ENCODE measurements around the gene TMUB1. TPM values are rescaled to one million over a fixed set of nuclear protein-coding genes. Genes with fewer than 3 reads are reported as not detected.

The TMUB1 gene
- total and polyA plus RNA-seq, 2 donors (not counting 3 experiments of a cell fraction or from before 2014, with no cell fraction given), result 41.3 to 45.3 TPM

DNA sequence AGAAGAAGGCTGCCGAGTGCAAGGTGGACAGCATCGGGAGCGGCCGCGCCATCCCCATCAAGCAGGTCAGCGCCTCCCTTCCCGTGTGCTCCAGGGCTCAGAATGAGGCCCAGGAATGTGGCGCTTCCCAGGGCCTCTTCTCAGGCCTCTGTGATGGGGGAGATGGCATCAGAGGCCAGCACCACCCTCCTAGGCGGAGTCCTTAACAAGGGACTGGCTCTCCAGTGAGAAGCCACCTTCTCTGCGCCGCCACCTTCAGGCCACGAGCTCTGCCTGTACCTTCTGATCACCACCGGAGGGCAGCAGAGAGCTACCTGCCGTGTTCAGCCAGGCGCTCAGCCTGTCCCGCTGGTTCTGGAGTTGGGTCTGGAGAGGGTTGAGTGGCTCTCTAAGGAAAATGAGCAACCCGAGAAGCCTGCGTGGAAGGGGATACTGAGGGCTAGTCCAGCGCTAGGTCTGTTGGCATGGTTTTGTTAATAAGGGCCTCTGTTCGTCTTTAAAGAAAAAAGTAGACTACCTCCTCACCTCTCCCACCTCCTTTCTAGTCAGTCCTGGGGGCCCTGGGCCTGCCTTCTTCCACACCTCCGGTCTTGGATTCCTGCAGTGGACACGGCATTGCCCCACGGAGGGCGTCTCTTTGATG is 40.6 kb upstream of the TMUB1 start:
- dilution Hi-C loops (cut with MboI; ENCODE audit: extremely low pct_ligation_motif_present, low sequenced_read_pairs) (no loop called here), intact Hi-C loops (cut with micrococcal nuclease) (loop anchor here (1.0 kb wide), 3 partner anchors 48 to 179 kb away; no protein-coding TSS in a partner anchor)
- TF ChIP-seq EZH2 (IDR thresholded peaks at IDR 0.05; ENCODE audit: borderline replicate concordance, low read depth, low read length, severe bottlenecking), result no peak
- TF ChIP-seq, protein P1, sequence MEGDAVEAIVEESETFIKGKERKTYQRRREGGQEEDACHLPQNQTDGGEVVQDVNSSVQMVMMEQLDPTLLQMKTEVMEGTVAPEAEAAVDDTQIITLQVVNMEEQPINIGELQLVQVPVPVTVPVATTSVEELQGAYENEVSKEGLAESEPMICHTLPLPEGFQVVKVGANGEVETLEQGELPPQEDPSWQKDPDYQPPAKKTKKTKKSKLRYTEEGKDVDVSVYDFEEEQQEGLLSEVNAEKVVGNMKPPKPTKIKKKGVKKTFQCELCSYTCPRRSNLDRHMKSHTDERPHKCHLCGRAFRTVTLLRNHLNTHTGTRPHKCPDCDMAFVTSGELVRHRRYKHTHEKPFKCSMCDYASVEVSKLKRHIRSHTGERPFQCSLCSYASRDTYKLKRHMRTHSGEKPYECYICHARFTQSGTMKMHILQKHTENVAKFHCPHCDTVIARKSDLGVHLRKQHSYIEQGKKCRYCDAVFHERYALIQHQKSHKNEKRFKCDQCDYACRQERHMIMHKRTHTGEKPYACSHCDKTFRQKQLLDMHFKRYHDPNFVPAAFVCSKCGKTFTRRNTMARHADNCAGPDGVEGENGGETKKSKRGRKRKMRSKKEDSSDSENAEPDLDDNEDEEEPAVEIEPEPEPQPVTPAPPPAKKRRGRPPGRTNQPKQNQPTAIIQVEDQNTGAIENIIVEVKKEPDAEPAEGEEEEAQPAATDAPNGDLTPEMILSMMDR (IDR thresholded peaks at IDR 0.05; ENCODE audit: extremely low read depth in 1 of 2, insufficient read depth in 1 of 2, low read depth in 1 of 2, low read length in 2 of 2), result peak; percentile 98 to 99
- ChIA-PET CTCF (interaction anchor here (0.6 to 1.8 kb wide), 48 partner anchors 9 to 226 kb away, joined by 3 to 33 read pairs (median 5); partner anchors contain the start of genes ABCB8, ABCF2, AGAP3 and CHPF2), POLR2A (no interaction called here)
- Histone ChIP-seq H3K9ac (replicated peaks; ENCODE audit: extremely low read depth, insufficient read depth, low read length) (no peak overlapping the region), H3K4me3 (replicated peaks in 1 of 3; ENCODE audit: insufficient read depth in 1 of 3, low read depth in 1 of 3, low read length in 3 of 3) (no peak overlapping the region), H3K4me1 (ENCODE audit: control insufficient read depth, extremely low read depth, insufficient read depth, low read length) (peaks cover 6% of the 10 kb centered on the region), H2AFZ (ENCODE audit: low read depth, low read length) (no peak overlapping the region), H3K4me2 (ENCODE audit: insufficient read depth, low read length) (no peak overlapping the region), H4K20me1 (replicated peaks; ENCODE audit: control insufficient read depth, extremely low read depth, insufficient read depth, low read length) (peaks cover 2% of the 10 kb centered on the region), H3K9me1 (replicated peaks; ENCODE audit: control insufficient read depth, extremely low read depth, insufficient read depth, low read length) (no peaks in the 10 kb centered on the region), H3K27ac (ENCODE audit: insufficient read depth, low read depth, low read length) (no peak overlapping the region), H3K9me3 (replicated peaks; ENCODE audit: control insufficient read depth, insufficient read depth, low read length) (no peaks in the 10 kb centered on the region), H3K36me3 (ENCODE audit: control insufficient read depth in 2 of 2, extremely low read depth in 1 of 2, insufficient read depth in 2 of 2, low read length in 2 of 2) (peaks cover 12 to 58% of the 10 kb centered on the region in 2 experiments), H3K27me3 (ENCODE audit: control insufficient read depth in 2 of 2, insufficient read depth in 2 of 2, low read length in 2 of 2) (no peaks in the 10 kb centered on the region), H3K79me2 (ENCODE audit: control insufficient read depth, insufficient read depth, low read length) (no peaks in the 10 kb centered on the region)
- BruUV-seq (replicated peaks), result no TSS peak
- DNase-seq (ENCODE audit: low read depth, low spot score) (peak; percentile 74), FAIRE-seq (peak; percentile 92)

DNA sequence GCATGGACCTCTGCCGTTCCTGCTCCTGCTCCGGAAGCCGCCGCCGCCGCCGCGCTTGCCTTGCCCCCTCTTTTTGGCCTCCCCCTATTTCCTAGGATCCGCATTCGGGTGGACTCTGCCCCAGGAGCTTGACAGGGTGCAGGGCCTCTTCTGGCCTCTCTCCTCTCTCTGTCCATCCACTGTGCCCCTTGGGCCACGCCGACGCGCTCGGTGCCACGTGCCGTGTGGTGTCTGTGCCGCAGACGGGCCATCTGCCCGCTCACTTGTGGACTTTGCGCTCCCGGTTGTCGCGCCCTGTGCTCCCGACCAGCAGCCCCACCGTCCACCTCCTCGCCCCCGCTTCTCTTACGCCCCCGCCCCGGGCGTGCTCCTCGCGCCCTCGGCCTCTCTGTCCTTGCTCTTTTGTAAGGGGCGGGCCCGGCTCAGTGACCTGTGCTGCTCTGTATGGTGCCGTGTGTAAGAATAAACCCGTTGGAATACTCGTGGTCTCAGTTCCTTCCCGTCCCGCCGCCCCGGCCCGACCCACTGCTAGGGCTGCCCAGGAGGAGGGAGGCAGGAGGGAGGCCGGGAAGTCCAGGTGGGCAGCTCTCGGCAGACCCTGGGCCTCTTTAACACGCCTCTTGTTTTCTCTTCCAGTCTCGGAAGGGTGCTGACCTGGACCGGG is 40.0 kb upstream of the TMUB1 start:
- Histone ChIP-seq H4K20me1 (replicated peaks; ENCODE audit: control insufficient read depth, extremely low read depth, insufficient read depth, low read length) (peaks cover 2% of the 10 kb centered on the region), H3K27me3 (ENCODE audit: control insufficient read depth in 2 of 2, insufficient read depth in 2 of 2, low read length in 2 of 2) (no peaks in the 10 kb centered on the region), H3K9me3 (replicated peaks; ENCODE audit: control insufficient read depth, insufficient read depth, low read length) (no peaks in the 10 kb centered on the region), H3K36me3 (ENCODE audit: control insufficient read depth in 2 of 2, extremely low read depth in 1 of 2, insufficient read depth in 2 of 2, low read length in 2 of 2) (peaks cover 12 to 60% of the 10 kb centered on the region in 2 experiments), H3K4me2 (ENCODE audit: insufficient read depth, low read length) (no peak overlapping the region), H3K27ac (ENCODE audit: insufficient read depth, low read depth, low read length) (no peak overlapping the region), H3K79me2 (ENCODE audit: control insufficient read depth, insufficient read depth, low read length) (no peaks in the 10 kb centered on the region), H2AFZ (ENCODE audit: low read depth, low read length) (no peak overlapping the region), H3K9ac (replicated peaks; ENCODE audit: extremely low read depth, insufficient read depth, low read length) (no peak overlapping the region), H3K9me1 (replicated peaks; ENCODE audit: control insufficient read depth, extremely low read depth, insufficient read depth, low read length) (no peaks in the 10 kb centered on the region), H3K4me3 (replicated peaks in 1 of 3; ENCODE audit: insufficient read depth in 1 of 3, low read depth in 1 of 3, low read length in 3 of 3) (no peak overlapping the region), H3K4me1 (ENCODE audit: control insufficient read depth, extremely low read depth, insufficient read depth, low read length) (peaks cover 6% of the 10 kb centered on the region)
- intact Hi-C loops (cut with micrococcal nuclease) (no loop called here), dilution Hi-C loops (cut with MboI; ENCODE audit: extremely low pct_ligation_motif_present, low sequenced_read_pairs) (no loop called here)
- no peak for TF ChIP-seq FOS (IDR thresholded peaks at IDR 0.05; ENCODE audit: borderline replicate concordance, insufficient read depth, low read length)
- TF ChIP-seq POLR2AphosphoS5 (IDR thresholded peaks at IDR 0.05; ENCODE audit: insufficient read depth, low read depth, low read length), result no peak
- TF ChIP-seq EZH2 (IDR thresholded peaks at IDR 0.05; ENCODE audit: borderline replicate concordance, low read depth, low read length, severe bottlenecking), result no peak
- TF ChIP-seq, protein P1 (IDR thresholded peaks at IDR 0.05; ENCODE audit: extremely low read depth in 1 of 2, insufficient read depth in 1 of 2, low read depth in 1 of 2, low read length in 2 of 2), result no peak
- no peak for TF ChIP-seq MYC (IDR thresholded peaks at IDR 0.05; ENCODE audit: low read depth, low read length)
- no peak for TF ChIP-seq JUN (IDR thresholded peaks at IDR 0.05; ENCODE audit: borderline replicate concordance, insufficient read depth, insufficient read length, low read depth)
- TF ChIP-seq GATA2 (IDR thresholded peaks at IDR 0.05; ENCODE audit: insufficient read depth, insufficient read length, low read depth, low read length), result no peak
- TF ChIP-seq, protein P2, sequence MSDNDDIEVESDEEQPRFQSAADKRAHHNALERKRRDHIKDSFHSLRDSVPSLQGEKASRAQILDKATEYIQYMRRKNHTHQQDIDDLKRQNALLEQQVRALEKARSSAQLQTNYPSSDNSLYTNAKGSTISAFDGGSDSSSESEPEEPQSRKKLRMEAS (IDR thresholded peaks at IDR 0.05; ENCODE audit: insufficient read depth, insufficient read length), result no peak
- no peak for TF ChIP-seq POLR2A (IDR thresholded peaks at IDR 0.05; ENCODE audit: low read depth, low read length)
- ChIA-PET POLR2A (no interaction called here), CTCF (interaction anchor here (0.6 to 1.8 kb wide), 47 partner anchors 9 to 225 kb away, joined by 3 to 33 read pairs (median 5); partner anchors contain the start of genes ABCB8, ABCF2, AGAP3 and CHPF2)
- TSS peak; percentile 31 for BruUV-seq (replicated peaks)
- no peak for FAIRE-seq
- DNase-seq (ENCODE audit: low read depth, low spot score), result no peak

All from endothelial cell of umbilical vein (primary cell).